OCI-LY3 (cell line): ENCODE data around the gene PLXDC2.

Experiments used
- H2AFZ ChIP-seq: fragments of 200-600, 300-600 bp; shearing (Covaris generic); 2 replicates; pipeline ENCODE4 v1.6.0; 2014; ENCODE audit warnings: antibody characterized with exemption, low read depth, low read length
- H3K27ac ChIP-seq: fragments of 200-600, 300-600 bp; sonication (generic); 2 replicates; pipeline ENCODE4 v1.5.1; 2014; ENCODE audit warnings: mild to moderate bottlenecking, low read length, moderate library complexity, mixed read lengths
- H3K27me3 ChIP-seq: fragments of 200-600, 300-600 bp; sonication (generic); 2 replicates; pipeline ENCODE4 v1.6.1; 2014; ENCODE audit warnings: low read depth, low read length, mixed read lengths
- H3K36me3 ChIP-seq: fragments of 200-600, 300-600 bp; sonication (generic); replicated peaks from 2 replicates; pipeline ENCODE3; 2014; ENCODE audit warnings: low read depth, low read length, mixed read lengths
- H3K4me1 ChIP-seq: fragments of 300-600, 200-600 bp; sonication (generic); 2 replicates; pipeline ENCODE4 v1.6.1; 2014; ENCODE audit warnings: low read length, mixed read lengths
- H3K4me2 ChIP-seq: fragments of 200-600, 300-600 bp; sonication (generic); 2 replicates; pipeline ENCODE4 v1.6.1; 2014; ENCODE audit warnings: low read length, mixed read lengths
- H3K4me3 ChIP-seq: fragments of 300-600, 200-600 bp; sonication (generic); 2 replicates; pipeline ENCODE4 v1.5.1; 2014; ENCODE audit warnings: antibody characterized with exemption, mild to moderate bottlenecking, low read length, moderate library complexity
- H3K79me2 ChIP-seq: fragments of 300-600, 200-600 bp; shearing (Covaris generic); 2 replicates; pipeline ENCODE4 v1.6.1; 2014; ENCODE audit warnings: mild to moderate bottlenecking, low read length, mixed read lengths
- H3K9ac ChIP-seq: fragments of 300-600, 200-600 bp; shearing (Covaris generic); 2 replicates; pipeline ENCODE4 v1.6.0; 2014; ENCODE audit warnings: mild to moderate bottlenecking, low read length, moderate library complexity
- H3K9me3 ChIP-seq: fragments of 200-600, 300-600 bp; shearing (Covaris generic); 2 replicates; pipeline ENCODE4 v1.6.1; 2014; ENCODE audit warnings: low read length, mixed read lengths; ENCODE audit not compliant: insufficient read depth
- H4K20me1 ChIP-seq: fragments of 200-600, 300-600 bp; sonication (generic); 2 replicates; pipeline ENCODE4 v1.6.1; 2016; ENCODE audit warnings: low read length, mixed read lengths; ENCODE audit not compliant: insufficient read depth
- EZH2phosphoT487 ChIP-seq: fragments of 200-600 bp; shearing (Covaris generic); IDR thresholded peaks from 2 replicates; pipeline ENCODE4 v1.6.1; 2018; ENCODE audit warnings: antibody characterized with exemption, mixed run types, low read depth
- TF ChIP-seq, protein P1 (sequence below): fragments of 200-600, 300-600 bp; sonication (generic); IDR thresholded peaks from 2 replicates; pipeline ENCODE4 v1.5.1; 2014; ENCODE audit warnings: antibody characterized with exemption, low read length, low read depth

PLXDC2 gene

DNA sequence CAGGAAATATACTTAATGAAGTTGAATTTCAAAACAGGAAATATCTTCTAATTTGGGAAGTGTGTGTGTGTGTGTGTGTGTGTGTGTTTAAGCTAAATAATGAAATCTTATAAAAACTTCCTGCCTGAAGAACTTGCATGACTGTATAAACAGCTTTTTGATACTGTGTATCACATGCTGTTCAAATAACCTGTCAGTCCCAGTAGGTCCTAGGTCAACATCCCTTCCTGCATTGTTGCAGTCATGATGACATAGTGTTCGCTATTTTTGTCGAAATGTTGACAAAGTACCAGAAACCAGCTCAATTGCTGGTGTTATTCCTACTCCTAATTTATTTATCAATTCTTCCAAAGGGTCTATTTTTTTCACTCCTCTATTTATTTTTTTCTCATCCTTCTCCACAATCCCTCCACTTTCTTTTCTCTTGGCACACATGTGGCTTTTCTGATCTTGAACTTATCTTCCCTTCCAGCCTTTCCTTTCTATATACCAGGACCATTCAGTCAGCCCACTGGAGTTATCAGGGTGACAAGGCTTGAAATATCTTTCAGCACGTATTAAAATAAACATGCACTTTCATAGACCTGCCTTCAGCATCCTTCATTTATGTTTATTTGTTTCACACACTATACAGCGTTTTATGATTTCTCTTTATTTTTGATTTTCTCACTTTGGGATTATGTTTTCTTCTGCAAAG, 115.8 kb downstream of the PLXDC2 start:
- H3K27me3 ChIP-seq, result no peaks in the 10 kb centered on the region
- no peak overlapping the region for H3K4me2 ChIP-seq
- no peak overlapping the region for H3K9ac ChIP-seq
- no peak overlapping the region for H3K27ac ChIP-seq
- TF ChIP-seq, protein P1, sequence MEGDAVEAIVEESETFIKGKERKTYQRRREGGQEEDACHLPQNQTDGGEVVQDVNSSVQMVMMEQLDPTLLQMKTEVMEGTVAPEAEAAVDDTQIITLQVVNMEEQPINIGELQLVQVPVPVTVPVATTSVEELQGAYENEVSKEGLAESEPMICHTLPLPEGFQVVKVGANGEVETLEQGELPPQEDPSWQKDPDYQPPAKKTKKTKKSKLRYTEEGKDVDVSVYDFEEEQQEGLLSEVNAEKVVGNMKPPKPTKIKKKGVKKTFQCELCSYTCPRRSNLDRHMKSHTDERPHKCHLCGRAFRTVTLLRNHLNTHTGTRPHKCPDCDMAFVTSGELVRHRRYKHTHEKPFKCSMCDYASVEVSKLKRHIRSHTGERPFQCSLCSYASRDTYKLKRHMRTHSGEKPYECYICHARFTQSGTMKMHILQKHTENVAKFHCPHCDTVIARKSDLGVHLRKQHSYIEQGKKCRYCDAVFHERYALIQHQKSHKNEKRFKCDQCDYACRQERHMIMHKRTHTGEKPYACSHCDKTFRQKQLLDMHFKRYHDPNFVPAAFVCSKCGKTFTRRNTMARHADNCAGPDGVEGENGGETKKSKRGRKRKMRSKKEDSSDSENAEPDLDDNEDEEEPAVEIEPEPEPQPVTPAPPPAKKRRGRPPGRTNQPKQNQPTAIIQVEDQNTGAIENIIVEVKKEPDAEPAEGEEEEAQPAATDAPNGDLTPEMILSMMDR, result no peak
- no peak for TF ChIP-seq EZH2phosphoT487
- no peaks in the 10 kb centered on the region for H3K9me3 ChIP-seq
- no peaks in the 10 kb centered on the region for H4K20me1 ChIP-seq
- H3K79me2 ChIP-seq, result no peaks in the 10 kb centered on the region
- H3K4me3 ChIP-seq, result no peak overlapping the region
- no peaks in the 10 kb centered on the region for H3K36me3 ChIP-seq
- H2AFZ ChIP-seq, result no peak overlapping the region
- no peaks in the 10 kb centered on the region for H3K4me1 ChIP-seq

DNA sequence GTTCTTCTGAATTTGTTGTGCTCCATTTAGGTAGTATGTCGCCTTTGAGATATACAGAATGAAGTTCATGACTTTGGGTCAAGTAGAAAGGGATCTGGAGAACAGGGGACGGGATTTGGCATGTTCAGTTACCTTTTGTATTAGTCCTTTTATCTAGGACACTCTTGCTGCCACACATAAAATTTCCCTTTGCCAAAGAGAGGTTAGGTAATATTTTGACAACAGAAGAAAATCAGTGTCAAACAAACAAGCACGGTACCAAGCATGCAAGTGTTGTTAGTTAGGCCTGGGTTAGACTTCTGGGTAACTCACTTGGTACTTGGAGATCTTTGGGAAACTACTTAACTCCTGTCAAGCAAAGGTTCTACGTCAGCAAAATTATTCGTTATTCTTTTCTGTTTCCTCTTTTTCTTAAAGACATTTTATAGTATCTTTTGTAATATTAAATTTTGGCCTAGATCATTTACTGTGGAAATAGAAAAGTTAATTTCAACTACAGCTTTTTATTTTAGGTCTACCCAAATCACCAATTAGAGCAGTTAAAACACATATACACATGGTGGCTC, 116.7 kb downstream of the PLXDC2 start:
- H3K9ac ChIP-seq, result no peak overlapping the region
- no peaks in the 10 kb centered on the region for H3K4me1 ChIP-seq
- H3K27me3 ChIP-seq, result no peaks in the 10 kb centered on the region
- no peaks in the 10 kb centered on the region for H3K79me2 ChIP-seq
- TF ChIP-seq, protein P1, result no peak
- no peak for TF ChIP-seq EZH2phosphoT487
- no peaks in the 10 kb centered on the region for H3K9me3 ChIP-seq
- no peaks in the 10 kb centered on the region for H4K20me1 ChIP-seq
- H3K4me3 ChIP-seq, result no peak overlapping the region
- no peak overlapping the region for H2AFZ ChIP-seq
- H3K36me3 ChIP-seq, result no peaks in the 10 kb centered on the region
- no peak overlapping the region for H3K4me2 ChIP-seq
- H3K27ac ChIP-seq, result no peak overlapping the region

DNA sequence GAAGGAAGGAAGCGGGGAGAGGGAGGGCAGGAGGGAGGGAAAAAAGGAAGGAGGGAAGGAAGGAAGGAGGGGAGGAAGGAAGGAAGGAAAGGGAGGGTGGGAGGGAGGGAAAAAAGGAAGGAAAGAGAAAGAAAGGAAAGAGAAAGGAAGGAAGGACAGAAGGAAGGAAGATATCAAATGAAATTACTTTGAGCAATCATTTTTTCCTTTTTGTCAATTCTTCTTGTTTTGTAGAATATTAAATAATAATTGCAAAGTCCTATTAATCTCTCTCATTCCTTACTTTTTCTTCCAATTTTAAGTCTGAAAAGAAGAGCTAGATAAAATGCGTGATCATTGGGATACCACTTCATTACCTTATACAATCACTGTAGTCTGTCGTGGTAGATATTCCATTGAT, 117.5 kb downstream of the PLXDC2 start:
- Histone ChIP-seq H2AFZ (no peak overlapping the region), H3K4me3 (no peak overlapping the region), H3K4me1 (no peaks in the 10 kb centered on the region), H3K27ac (no peak overlapping the region), H3K4me2 (no peak overlapping the region), H3K36me3 (no peaks in the 10 kb centered on the region), H3K9ac (no peak overlapping the region), H3K27me3 (no peaks in the 10 kb centered on the region), H3K79me2 (no peaks in the 10 kb centered on the region), H4K20me1 (no peaks in the 10 kb centered on the region), H3K9me3 (no peaks in the 10 kb centered on the region)
- no peak for TF ChIP-seq EZH2phosphoT487
- TF ChIP-seq, protein P1, result no peak

- Histone ChIP-seq H3K4me3 (no peak overlapping the region), H3K27ac (no peak overlapping the region), H3K79me2 (no peaks in the 10 kb centered on the region), H3K9ac (no peak overlapping the region), H4K20me1 (no peaks in the 10 kb centered on the region), H3K36me3 (no peaks in the 10 kb centered on the region), H3K9me3 (no peaks in the 10 kb centered on the region), H3K4me2 (no peak overlapping the region), H2AFZ (no peak overlapping the region), H3K4me1 (no peaks in the 10 kb centered on the region), H3K27me3 (no peaks in the 10 kb centered on the region)
- TF ChIP-seq, protein P1, result no peak
- no peak for TF ChIP-seq EZH2phosphoT487
Observed at GRCh38 chr10:19935176-19935575, 118.9 kb downstream of the PLXDC2 start.
